ENCODE data around the gene KRTAP4-8. TPM values are rescaled to one million over a fixed set of nuclear protein-coding genes. Genes with fewer than 3 reads are reported as not detected.
"Not testable (repeated sequence)": the region's sequence is repeated elsewhere in the genome, so short reads cannot be mapped to it uniquely, and the experiment has no call there.

Gene KRTAP4-8
- total RNA-seq, 4 donors from 2014 or later, result not detected

DNA sequence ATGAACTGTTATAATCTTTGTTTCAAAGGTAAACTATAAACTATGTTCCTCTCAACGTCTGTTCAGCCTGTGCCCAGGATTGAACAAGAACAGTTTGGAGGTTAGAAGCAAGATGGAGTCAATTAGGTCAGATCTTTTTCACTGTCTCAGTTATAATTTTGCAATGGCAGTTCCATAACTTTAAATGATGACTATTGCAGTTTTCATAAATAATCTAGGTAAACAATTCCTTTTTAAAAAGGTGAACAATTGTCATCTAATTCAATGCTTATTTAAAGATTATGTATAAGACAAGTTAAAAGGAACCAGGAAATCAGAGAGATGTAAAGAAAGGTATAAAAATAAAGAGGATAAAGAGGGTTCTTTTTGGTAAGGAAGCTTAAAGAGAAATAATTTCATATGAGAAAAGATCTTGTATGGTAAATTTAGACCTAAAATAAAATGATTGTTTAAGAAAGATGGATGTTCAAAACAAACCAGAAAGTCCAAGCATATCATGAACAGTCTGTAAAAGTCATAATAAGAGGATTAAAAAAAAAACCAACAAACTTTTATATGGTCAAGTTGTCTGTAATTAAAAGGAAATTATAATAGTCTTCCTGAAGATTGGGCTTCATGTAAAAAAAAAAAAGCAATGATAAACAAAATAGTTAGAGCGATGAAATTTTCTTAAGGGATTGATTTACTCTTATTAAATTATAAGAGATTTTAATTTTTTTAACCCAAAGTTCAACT is 13.4 kb upstream of the KRTAP4-8 start:
- Histone ChIP-seq H3K36me3 (no peaks in the 10 kb centered on the region), H3K9me3 (no peaks in the 10 kb centered on the region), H3K4me1 (no peaks in the 10 kb centered on the region), H3K4me3 (no peak overlapping the region), H3K27me3 (peaks cover 0 to 17% (median 0%) of the 10 kb centered on the region in 4 donors), H3K27ac (no peak overlapping the region)
- WGBS, 2 donors, result 74 to 82% methylated on average over 2 of the region's 2 CpGs
- intact Hi-C loops (cut with DNase I), result no loop called here
- TF ChIP-seq POLR2A (IDR thresholded peaks at IDR 0.05), result no peak
- TF ChIP-seq, protein P1, sequence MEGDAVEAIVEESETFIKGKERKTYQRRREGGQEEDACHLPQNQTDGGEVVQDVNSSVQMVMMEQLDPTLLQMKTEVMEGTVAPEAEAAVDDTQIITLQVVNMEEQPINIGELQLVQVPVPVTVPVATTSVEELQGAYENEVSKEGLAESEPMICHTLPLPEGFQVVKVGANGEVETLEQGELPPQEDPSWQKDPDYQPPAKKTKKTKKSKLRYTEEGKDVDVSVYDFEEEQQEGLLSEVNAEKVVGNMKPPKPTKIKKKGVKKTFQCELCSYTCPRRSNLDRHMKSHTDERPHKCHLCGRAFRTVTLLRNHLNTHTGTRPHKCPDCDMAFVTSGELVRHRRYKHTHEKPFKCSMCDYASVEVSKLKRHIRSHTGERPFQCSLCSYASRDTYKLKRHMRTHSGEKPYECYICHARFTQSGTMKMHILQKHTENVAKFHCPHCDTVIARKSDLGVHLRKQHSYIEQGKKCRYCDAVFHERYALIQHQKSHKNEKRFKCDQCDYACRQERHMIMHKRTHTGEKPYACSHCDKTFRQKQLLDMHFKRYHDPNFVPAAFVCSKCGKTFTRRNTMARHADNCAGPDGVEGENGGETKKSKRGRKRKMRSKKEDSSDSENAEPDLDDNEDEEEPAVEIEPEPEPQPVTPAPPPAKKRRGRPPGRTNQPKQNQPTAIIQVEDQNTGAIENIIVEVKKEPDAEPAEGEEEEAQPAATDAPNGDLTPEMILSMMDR (IDR thresholded peaks at IDR 0.05), result no peak
- no peak for DNase-seq

DNA sequence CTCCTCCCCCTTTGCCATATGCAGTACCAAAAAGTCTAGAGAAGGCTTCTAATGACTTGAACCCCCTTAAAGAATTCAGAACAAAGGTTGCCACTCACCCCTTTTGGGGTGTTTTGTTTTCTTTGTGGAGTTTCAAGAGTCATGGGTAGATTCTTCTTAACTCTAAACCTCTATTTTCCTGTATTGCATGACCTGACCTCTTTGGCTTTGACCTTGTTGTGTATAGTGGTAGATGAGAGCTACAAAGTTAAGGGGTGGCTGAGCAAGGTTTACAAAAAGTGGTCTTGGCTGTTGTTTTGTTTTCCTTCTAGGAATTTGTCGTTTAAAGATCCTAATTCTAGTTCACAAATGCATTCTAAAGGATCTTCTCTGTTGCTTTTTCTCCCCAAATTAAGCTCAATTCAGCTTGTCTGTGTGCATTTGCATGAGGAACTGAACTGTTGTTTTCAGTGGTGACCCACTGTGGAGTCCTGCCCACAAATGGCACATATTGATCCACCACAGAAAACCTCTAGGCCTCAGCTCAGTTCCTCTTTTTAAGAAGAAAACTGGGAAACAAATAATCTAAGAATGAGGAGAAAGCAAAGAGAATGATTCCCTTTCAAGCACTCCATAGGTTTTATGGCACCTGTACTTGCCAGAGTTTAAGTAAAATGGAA is 10.9 kb upstream of the KRTAP4-8 start:
- WGBS, 2 donors, result 0 to 36% methylated on average over 1 of the region's 1 CpG
- intact Hi-C loops (cut with DNase I); H3K9me3 ChIP-seq: not testable (repeated sequence)

DNA sequence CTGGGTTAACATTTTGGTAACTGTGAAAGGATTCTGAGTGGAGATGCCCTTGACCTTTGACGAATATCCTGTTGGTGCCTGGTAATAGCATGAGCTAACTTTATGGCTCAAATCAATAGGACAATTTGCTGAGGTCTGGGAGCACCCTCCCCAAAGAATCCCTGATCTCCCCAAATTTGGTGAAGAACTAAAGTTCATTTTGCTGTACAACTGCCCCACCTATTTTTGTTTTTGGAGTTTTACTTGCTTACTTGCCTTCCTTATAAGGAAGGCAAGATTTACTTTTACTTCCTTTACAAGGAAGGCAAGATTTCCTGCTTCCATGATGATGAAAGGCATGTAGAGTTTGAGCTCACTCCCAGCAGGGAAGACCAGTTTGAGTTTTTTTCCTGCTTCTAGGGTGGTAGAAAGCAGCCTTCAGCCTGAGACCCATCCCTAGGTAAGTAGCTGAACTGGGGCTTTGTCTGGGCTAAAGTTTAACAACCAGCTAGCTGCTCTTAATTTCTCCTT is 10.1 kb upstream of the KRTAP4-8 start:
- no peak for DNase-seq
- Histone ChIP-seq H3K36me3 (no peaks in the 10 kb centered on the region), H3K4me3 (no peak overlapping the region), H3K9me3 (no peaks in the 10 kb centered on the region), H3K27ac (no peak overlapping the region), H3K4me1 (no peaks in the 10 kb centered on the region), H3K27me3 (peaks cover 0 to 18% (median 0%) of the 10 kb centered on the region in 4 donors)
- intact Hi-C loops (cut with DNase I), result no loop called here
- WGBS, 2 donors, result 63 to 82% methylated on average over 1 of the region's 1 CpG
- no peak for TF ChIP-seq POLR2A (IDR thresholded peaks at IDR 0.05)
- TF ChIP-seq, protein P1 (IDR thresholded peaks at IDR 0.05), result no peak

More for the DNA sequence above, 10.9 kb upstream of the KRTAP4-8 start:
- H3K27me3 ChIP-seq, result peaks cover 0 to 19% (median 0%) of the 10 kb centered on the region in 4 donors
- H3K4me1 ChIP-seq, H3K36me3 ChIP-seq, DNase-seq, H3K27ac ChIP-seq, H3K4me3 ChIP-seq: not testable (repeated sequence)

DNA sequence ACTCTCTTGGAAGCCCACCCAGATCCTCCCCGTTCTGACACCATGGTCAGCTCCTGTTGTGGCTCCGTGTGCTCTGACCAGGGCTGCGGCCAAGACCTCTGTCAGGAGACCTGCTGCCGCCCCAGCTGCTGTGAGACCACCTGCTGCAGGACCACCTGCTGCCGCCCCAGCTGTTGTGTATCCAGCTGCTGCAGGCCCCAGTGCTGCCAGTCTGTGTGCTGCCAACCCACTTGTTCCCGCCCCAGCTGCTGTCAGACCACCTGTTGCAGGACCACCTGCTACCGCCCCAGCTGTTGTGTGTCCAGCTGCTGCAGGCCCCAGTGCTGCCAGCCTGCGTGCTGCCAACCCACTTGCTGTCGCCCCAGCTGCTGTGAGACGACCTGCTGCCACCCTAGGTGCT is 7.4 kb upstream of the KRTAP4-8 start, which contains the start of gene KRTAP4-9:
Gene KRTAP4-9 (plus strand): TSS at position 43 of the 400 bp plus-strand sequence. CDS start 0 bp downstream, at position 43.
- intact Hi-C loops (cut with DNase I); H3K4me1 ChIP-seq; DNase-seq; H3K9me3 ChIP-seq; H3K36me3 ChIP-seq; H3K27ac ChIP-seq; H3K4me3 ChIP-seq: not testable (repeated sequence)
- WGBS, 2 donors, result 87% methylated on average over 5 of the region's 10 CpGs; no CpG with 5 or more reads in 1 of the 2 donors
- H3K27me3 ChIP-seq, result peaks cover 0 to 18% (median 0%) of the 10 kb centered on the region in 4 donors

DNA sequence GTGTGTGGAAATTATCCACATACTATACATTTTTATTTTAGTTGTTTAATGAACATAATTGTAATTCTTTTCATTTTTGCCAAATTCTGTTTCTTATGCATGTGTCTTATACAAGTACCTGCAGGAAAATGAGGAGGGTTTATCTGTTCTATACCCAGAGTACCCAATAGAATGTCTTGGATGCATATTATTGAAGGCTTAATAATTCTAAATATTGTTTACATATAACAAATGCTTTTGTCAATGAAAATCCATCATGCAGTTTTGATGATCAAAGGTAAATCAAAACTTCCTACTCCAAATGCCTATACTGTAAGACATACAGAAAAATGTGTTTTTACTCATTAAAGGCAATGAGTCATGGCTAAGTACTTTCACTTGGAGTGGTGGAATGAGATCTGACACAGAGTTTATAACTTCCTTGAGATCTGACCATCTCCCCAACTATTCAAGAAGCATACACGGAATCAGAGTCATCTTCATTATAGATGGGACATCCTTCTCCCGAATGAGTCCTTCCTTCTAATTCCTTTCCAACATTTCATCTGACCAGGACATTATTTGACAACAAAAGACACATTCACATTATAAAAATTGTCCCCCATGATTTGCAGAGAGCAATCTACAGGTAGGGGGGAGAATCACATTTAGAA is 6.6 kb upstream of the KRTAP4-8 start:
- WGBS, 2 donors, result 34 to 43% methylated on average over 2 of the region's 2 CpGs
- H3K9me3 ChIP-seq; H3K4me3 ChIP-seq; DNase-seq; intact Hi-C loops (cut with DNase I); H3K4me1 ChIP-seq; H3K36me3 ChIP-seq; H3K27ac ChIP-seq: not testable (repeated sequence)
- peaks cover 0 to 18% (median 0%) of the 10 kb centered on the region in 4 donors for H3K27me3 ChIP-seq

DNA sequence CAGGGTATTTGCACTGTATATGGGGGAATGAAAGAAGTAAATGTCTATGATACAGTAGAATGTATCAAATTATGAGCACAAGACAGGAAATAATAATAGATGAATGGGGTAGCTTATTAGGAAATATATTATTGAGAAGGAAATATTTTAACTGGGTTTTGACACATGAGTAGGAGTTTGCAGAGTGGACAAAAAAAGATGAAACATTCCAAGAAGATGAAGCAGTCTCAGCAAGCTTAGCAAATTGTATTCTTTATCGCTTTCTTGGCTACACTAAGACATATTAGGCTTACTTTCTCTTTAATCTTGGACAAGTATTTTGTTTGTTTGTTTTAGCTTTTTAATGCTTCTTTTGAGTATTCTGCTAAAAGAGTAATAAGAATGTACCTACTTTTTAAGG is 6.0 kb upstream of the KRTAP4-8 start:
- intact Hi-C loops (cut with DNase I), result no loop called here
- DNase-seq, result no peak
- TF ChIP-seq POLR2A (IDR thresholded peaks at IDR 0.05), result no peak
- TF ChIP-seq, protein P1 (IDR thresholded peaks at IDR 0.05), result no peak

More for the DNA sequence above, 6.0 kb upstream of the KRTAP4-8 start:
- no peak overlapping the region for H3K27ac ChIP-seq
- H3K36me3 ChIP-seq, result no peaks in the 10 kb centered on the region
- H3K9me3 ChIP-seq, result no peaks in the 10 kb centered on the region
- H3K4me1 ChIP-seq, result no peaks in the 10 kb centered on the region
- no peak overlapping the region for H3K4me3 ChIP-seq
- WGBS, 2 donors, result 81% methylated on average over 1 of the region's 1 CpG
- H3K27me3 ChIP-seq, result peaks cover 0 to 18% (median 0%) of the 10 kb centered on the region in 4 donors
